Measurements from ENCODE around the gene ZSWIM1. TPM values are rescaled to one million over a fixed set of nuclear protein-coding genes. Genes with fewer than 3 reads are reported as not detected.

Gene ZSWIM1
- total and polyA plus RNA-seq, 2 of the 13 experiments (the other 11 are each of a cell fraction or from before 2014, with no cell fraction given), result 9.5 to 11.7 TPM

GRCh38 chr20:45890985-45891983 lies 10.3 kb downstream of the ZSWIM1 start, which contains the start of the genes CTSA and NEURL2 (continued):
- TF ChIP-seq TERF1 (CRISPR knock-in tag; IDR thresholded peaks at IDR 0.05) (peak; percentile 75), ZNF225 (CRISPR knock-in tag; IDR thresholded peaks at IDR 0.05) (0 out of 2 replicates have a peak, but pooled peaks have one; percentile 62), ZNF609 (CRISPR knock-in tag; IDR thresholded peaks at IDR 0.05; ENCODE audit: borderline replicate concordance) (peak; percentile 95), PREB (CRISPR knock-in tag; IDR thresholded peaks at IDR 0.05) (no peak), TCF7L2 (IDR thresholded peaks at IDR 0.05; ENCODE audit: low read depth, low read length) (no peak), RNF219 (CRISPR knock-in tag; IDR thresholded peaks at IDR 0.05) (peak; percentile 100), FOXP1 (IDR thresholded peaks at IDR 0.05) (no peak), FOXP1 (CRISPR knock-in tag; IDR thresholded peaks at IDR 0.05) (peak; percentile 71; the same call in 1 of the 2 replicates), ATF7 (IDR thresholded peaks at IDR 0.05) (no peak), ATF7 (CRISPR knock-in tag; IDR thresholded peaks at IDR 0.05) (peak; percentile 88), ZBTB7B (CRISPR knock-in tag; IDR thresholded peaks at IDR 0.05) (peak; percentile 99), ZKSCAN1 (IDR thresholded peaks at IDR 0.05; ENCODE audit: low read length) (no peak), TBL1XR1 (IDR thresholded peaks at IDR 0.05; ENCODE audit: borderline replicate concordance, low read length, partially characterized antibody) (peak; percentile 98), PCBP1 (IDR thresholded peaks at IDR 0.05; ENCODE audit: borderline replicate concordance, low read depth, low read length) (peak; percentile 99), ZNF34 (CRISPR knock-in tag; IDR thresholded peaks at IDR 0.05; ENCODE audit: borderline replicate concordance) (peak; percentile 99; the same call in 1 of the 2 replicates), ZBTB10 (CRISPR knock-in tag; IDR thresholded peaks at IDR 0.05; ENCODE audit: borderline replicate concordance) (peak; percentile 77; the same call in 1 of the 2 replicates)
